Ecto neural progenitor cell (in vitro differentiated cells): ENCODE results near the gene TPRG1.

Experiments
- DNase-seq: peaks from one replicate; pipeline ENCODE4 v3.0.0-alpha.2; 2018; ENCODE audit warnings: low spot score

TPRG1 gene

DNA sequence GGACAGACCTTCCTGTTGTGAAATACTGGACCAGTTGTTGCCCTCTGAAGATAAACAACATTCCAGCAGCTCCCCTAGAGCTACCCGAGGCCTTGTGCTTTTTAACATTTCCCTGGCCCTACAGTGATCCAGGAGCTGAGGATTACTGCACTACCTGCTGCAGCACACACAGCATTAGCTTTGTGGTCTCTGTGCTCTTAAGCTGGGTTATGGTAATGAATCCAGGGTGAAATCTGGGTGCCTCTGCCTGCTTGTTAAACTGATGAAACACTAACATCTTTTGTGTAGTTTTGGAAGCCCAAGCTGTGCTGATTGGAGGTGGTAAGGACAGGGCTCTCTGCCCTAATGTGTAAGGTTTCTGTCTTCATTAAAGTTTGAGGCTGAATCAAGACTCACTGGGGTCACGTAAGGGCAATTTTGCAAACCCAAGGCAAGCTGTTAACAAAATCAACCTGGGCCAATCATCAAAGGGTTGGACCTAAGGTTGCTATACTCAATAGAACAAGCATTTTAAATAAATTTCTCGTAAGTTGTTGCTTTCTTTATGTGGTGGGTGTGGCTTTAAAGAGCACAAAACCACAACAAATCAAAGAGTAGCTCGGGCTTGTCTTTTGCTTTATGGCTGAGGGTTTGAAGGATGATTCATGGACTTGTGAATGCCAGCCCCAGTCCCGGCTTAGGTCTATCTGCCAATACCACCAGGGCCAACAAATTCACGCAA, 183.9 kb downstream of the TPRG1 start:
- no peak for DNase-seq

GRCh38 chr3:189360291-189360690, 188.5 kb downstream of the TPRG1 start:
- DNase-seq = no peak

DNA sequence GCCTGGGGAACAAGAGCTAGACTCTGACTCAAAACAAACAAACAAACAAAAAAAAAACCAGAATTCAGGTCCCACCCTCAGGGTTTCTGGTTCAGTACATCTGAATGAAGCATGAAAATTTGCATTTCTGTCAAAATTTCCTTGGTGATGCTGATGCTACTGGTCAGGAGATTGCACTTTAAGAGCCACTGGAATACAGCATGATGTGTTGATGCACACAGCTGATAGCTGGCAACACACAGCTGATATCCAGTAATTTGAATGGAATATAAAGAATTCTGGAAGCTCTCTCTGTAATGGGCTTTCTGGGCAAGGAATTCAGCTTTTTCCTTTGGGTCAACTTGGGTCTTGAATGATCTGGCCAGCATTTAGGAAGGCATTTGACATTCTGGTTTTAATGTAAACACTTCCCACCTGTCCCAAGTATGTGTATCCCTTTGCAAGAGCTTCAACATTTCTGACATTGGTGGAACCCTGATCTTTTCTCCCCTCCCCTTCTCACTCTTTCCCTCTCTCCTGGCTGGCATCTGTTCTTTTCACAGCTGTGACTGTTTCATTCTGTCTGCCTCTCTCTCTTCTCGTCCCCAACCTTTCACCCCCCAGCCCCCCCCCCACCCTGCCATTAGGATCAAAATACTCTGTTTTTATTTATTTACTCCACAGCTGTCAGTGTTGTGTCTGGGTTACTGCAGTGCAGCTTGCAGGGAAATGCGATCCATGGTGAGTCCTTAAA, 189.5 kb downstream of the TPRG1 start:
- no peak for DNase-seq

- DNase-seq = no peak
Observed at GRCh38 chr3:189363590-189364255, 192.0 kb downstream of the TPRG1 start.

GRCh38 chr3:189365609-189366564, 194.1 kb downstream of the TPRG1 start:
- DNase-seq = no peak

DNA sequence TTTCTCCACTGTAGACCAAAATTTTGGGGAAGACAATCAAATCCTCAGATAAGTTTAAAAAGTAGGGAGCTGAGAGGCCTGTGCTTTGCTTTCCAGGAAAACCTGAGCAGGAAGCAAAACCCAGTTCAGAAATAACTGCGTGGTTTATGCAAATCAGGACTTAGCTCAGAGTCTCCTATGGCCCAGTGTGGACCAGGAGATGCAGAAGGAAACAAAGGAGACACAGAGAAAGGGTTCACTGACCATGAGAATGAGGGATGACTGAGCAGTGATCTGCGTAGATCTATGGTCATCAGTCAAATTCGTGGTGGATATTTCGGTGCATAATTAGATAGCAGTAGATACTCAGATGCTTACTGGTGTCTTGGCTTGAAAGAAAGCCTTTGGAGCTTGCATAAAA, 196.6 kb downstream of the TPRG1 start:
- DNase-seq = no peak

- DNase-seq = no peak
Observed at GRCh38 chr3:189369636-189370035, 197.9 kb downstream of the TPRG1 start.

DNA sequence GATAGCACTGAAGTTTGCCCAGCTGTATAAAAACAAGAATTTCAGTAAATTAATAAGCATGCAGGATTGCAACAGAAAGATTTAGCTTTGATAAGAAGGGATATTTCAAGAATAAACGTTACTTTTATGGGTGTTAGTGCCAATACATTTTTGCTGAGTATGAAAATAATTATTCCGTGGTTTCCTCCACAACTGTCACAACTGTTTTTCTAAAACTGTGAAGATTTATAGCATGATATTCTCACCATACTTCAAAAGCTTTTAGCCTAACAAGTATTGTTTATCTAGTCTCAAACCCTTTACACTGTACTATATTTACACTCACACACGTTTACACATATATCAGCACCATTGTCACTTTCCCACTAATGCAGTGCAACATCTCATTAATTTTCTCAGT, 200.5 kb downstream of the TPRG1 start:
- DNase-seq = no peak
